Urinary bladder (tissue), 4 donors: ENCODE measurements around the gene DUSP6. TPM values are rescaled to one million over a fixed set of nuclear protein-coding genes. Genes with fewer than 3 reads are reported as not detected.
"Not testable (repeated sequence)": the region's sequence is repeated elsewhere in the genome, so short reads cannot be mapped to it uniquely, and the experiment has no call there.

Source experiments
- DNase-seq: peaks from one replicate; pipeline ENCODE4 v3.0.0-alpha.2; 2015; ENCODE audit errors: extremely low spot score
- H3K27ac ChIP-seq: one replicate; pipeline ENCODE4 v1.5.1; 2013; ENCODE audit warnings: low read depth, mild to moderate bottlenecking, moderate library complexity
- H3K36me3 ChIP-seq: one replicate; pipeline ENCODE4 v1.6.1; 2013; ENCODE audit warnings: mild to moderate bottlenecking, moderate library complexity; ENCODE audit not compliant: insufficient read depth
- H3K4me1 ChIP-seq: one replicate; pipeline ENCODE4 v1.6.1; 2013; ENCODE audit warnings: mild to moderate bottlenecking, moderate library complexity; ENCODE audit not compliant: insufficient read depth
- H3K4me3 ChIP-seq: one replicate; pipeline ENCODE4 v1.5.1; 2013; ENCODE audit warnings: low read depth, low read length
- WGBS: extraction: QIAGEN DNeasy Blood & Tissue Kit; methylation state at CpG from one replicate; pipeline ENCODE4 v1.1.7; 2013; 5-methylcytosine and 5-hydroxymethylcytosine counted together
- polyA plus RNA-seq: library from polyadenylated mRNA; stranded (reverse); fragments of 200-250 nt; gene quantifications from one replicate; pipeline ENCODE4 v1.2.3, GENCODE V29; 2013
- total RNA-seq: library from RNA; depleted of rRNA; stranded (reverse); fragments of >200 nt; gene quantifications from one replicate; pipeline ENCODE4 v1.2.3, GENCODE V29; 2014
- donor health status: healthy with polysubstance abuse.
- donor health status: healthy.

Gene DUSP6
- total and polyA plus RNA-seq, 2 donors, result 66.1 to 77.1 TPM

GRCh38 chr12:89344043-89344861 lies 8.0 kb downstream of the DUSP6 start:
- no peaks in the 10 kb centered on the region for H3K4me1 ChIP-seq
- DNase-seq, result no peak
- H3K27ac ChIP-seq, result no peak overlapping the region
- H3K4me3 ChIP-seq, result no peak overlapping the region
- H3K36me3 ChIP-seq, result no peaks in the 10 kb centered on the region
- 87% methylated on average over 10 of the region's 10 CpGs for WGBS

GRCh38 chr12:89343127-89343526 lies 9.2 kb downstream of the DUSP6 start:
- Histone ChIP-seq H3K36me3 (no peaks in the 10 kb centered on the region), H3K4me1 (no peaks in the 10 kb centered on the region), H3K4me3 (no peak overlapping the region), H3K27ac (no peak overlapping the region)
- no peak for DNase-seq
- 62% methylated on average over 3 of the region's 3 CpGs for WGBS

- H3K4me3 ChIP-seq, result no peak overlapping the region
- no peaks in the 10 kb centered on the region for H3K4me1 ChIP-seq
- DNase-seq, result no peak
- no peaks in the 10 kb centered on the region for H3K36me3 ChIP-seq
- 68% methylated on average over 1 of the region's 1 CpG for WGBS
- H3K27ac ChIP-seq, result no peak overlapping the region
Measured at GRCh38 chr12:89340861-89341260, 11.4 kb downstream of the DUSP6 start.

- Histone ChIP-seq H3K4me1 (no peaks in the 10 kb centered on the region), H3K36me3 (no peaks in the 10 kb centered on the region), H3K4me3 (no peak overlapping the region), H3K27ac (no peak overlapping the region)
- 85% methylated on average over 10 of the region's 10 CpGs for WGBS
- no peak for DNase-seq
Measured at GRCh38 chr12:89339526-89339925, 12.8 kb downstream of the DUSP6 start.

- H3K4me3 ChIP-seq, H3K4me1 ChIP-seq, H3K36me3 ChIP-seq, DNase-seq, H3K27ac ChIP-seq: not testable (repeated sequence)
- WGBS, result 90% methylated on average over 4 of the region's 4 CpGs
Measured at GRCh38 chr12:89337136-89337535, 15.2 kb downstream of the DUSP6 start.

- H3K27ac ChIP-seq, result no peak overlapping the region
Measured at GRCh38 chr12:89335452-89336244, 16.7 kb downstream of the DUSP6 start.

GRCh38 chr12:89334548-89335169 lies 17.6 kb downstream of the DUSP6 start:
- Histone ChIP-seq H3K27ac (no peak overlapping the region), H3K4me1 (no peaks in the 10 kb centered on the region), H3K4me3 (no peak overlapping the region), H3K36me3 (no peaks in the 10 kb centered on the region)
- DNase-seq, result no peak
- 55% methylated on average over 5 of the region's 5 CpGs for WGBS

More at GRCh38 chr12:89335452-89336244, 16.7 kb downstream of the DUSP6 start:
- no peaks in the 10 kb centered on the region for H3K36me3 ChIP-seq
- no peak overlapping the region for H3K4me3 ChIP-seq
- 72% methylated on average over 5 of the region's 5 CpGs for WGBS
- H3K4me1 ChIP-seq, result no peaks in the 10 kb centered on the region
- no peak for DNase-seq

- H3K27ac ChIP-seq, result no peak overlapping the region
- no peaks in the 10 kb centered on the region for H3K4me1 ChIP-seq
- no peak for DNase-seq
- H3K4me3 ChIP-seq, result no peak overlapping the region
- WGBS, result 74% methylated on average over 4 of the region's 4 CpGs
- H3K36me3 ChIP-seq, result no peaks in the 10 kb centered on the region
Measured at GRCh38 chr12:89333564-89334252, 18.6 kb downstream of the DUSP6 start.

GRCh38 chr12:89328151-89329030 lies 23.9 kb downstream of the DUSP6 start:
- no peak overlapping the region for H3K4me3 ChIP-seq
- H3K4me1 ChIP-seq, result no peaks in the 10 kb centered on the region
- H3K27ac ChIP-seq, result no peak overlapping the region
- no peak for DNase-seq
- 79% methylated on average over 9 of the region's 9 CpGs for WGBS
- no peaks in the 10 kb centered on the region for H3K36me3 ChIP-seq

GRCh38 chr12:89327486-89328094 lies 24.7 kb downstream of the DUSP6 start:
- no peak for DNase-seq
- Histone ChIP-seq H3K4me3 (no peak overlapping the region), H3K27ac (no peak overlapping the region), H3K4me1 (no peaks in the 10 kb centered on the region), H3K36me3 (no peaks in the 10 kb centered on the region)
- 71% methylated on average over 8 of the region's 8 CpGs for WGBS

GRCh38 chr12:89326239-89327040 lies 25.9 kb downstream of the DUSP6 start:
- DNase-seq, result no peak
- H3K36me3 ChIP-seq, result no peaks in the 10 kb centered on the region
- no peak overlapping the region for H3K4me3 ChIP-seq
- no peaks in the 10 kb centered on the region for H3K4me1 ChIP-seq
- 51% methylated on average over 9 of the region's 9 CpGs for WGBS
- no peak overlapping the region for H3K27ac ChIP-seq

GRCh38 chr12:89325495-89325894 lies 26.8 kb downstream of the DUSP6 start:
- 91% methylated on average over 3 of the region's 3 CpGs for WGBS
- DNase-seq, result no peak
- Histone ChIP-seq H3K27ac (no peak overlapping the region), H3K4me3 (no peak overlapping the region), H3K4me1 (no peaks in the 10 kb centered on the region), H3K36me3 (no peaks in the 10 kb centered on the region)
